K562 (cell line): ENCODE results near the gene TMC6. TPM values are rescaled to one million over a fixed set of nuclear protein-coding genes. Genes with fewer than 3 reads are reported as not detected.

Experiments used
- CREB1 ChIP-seq, 2 experiments: sonication (generic) in 1 of 2; formaldehyde crosslinking in 1 of 2; IDR thresholded peaks; 2 replicates each; pipeline versions ENCODE4 v1.6.1 to v1.8.0; 2012 to 2022; ENCODE audit warnings: inconsistent platforms in 1 of 2, mild to moderate bottlenecking in 1 of 2, missing genetic modification reagents in 1 of 2, moderate library complexity in 1 of 2
- CTBP1 ChIP-seq: fragments of 450-650 bp; IDR thresholded peaks from 2 replicates; pipeline ENCODE4 v1.6.1; 2016; ENCODE audit warnings: borderline replicate concordance
- CXXC5 ChIP-seq: fragments of 250-450 bp; sonication (Bioruptor Pico); IDR thresholded peaks from 2 replicates; pipeline ENCODE4 v1.8.0; 2022; ENCODE audit warnings: inconsistent platforms, mild to moderate bottlenecking, moderate library complexity
- ELF1 ChIP-seq: fragments of 200-800 bp; sonication (Bioruptor generic); IDR thresholded peaks from 2 replicates; pipeline ENCODE4 v1.6.1; 2016; ENCODE audit warnings: missing genetic modification characterization, missing compliant biosample characterization
- HCFC1 ChIP-seq: IDR thresholded peaks from 2 replicates; pipeline ENCODE4 v1.6.1; 2012; ENCODE audit warnings: low read depth, low read length, improper control_type of control experiment
- HEY1 ChIP-seq: fragments of 250-450 bp; sonication (Bioruptor Pico); IDR thresholded peaks from 2 replicates; pipeline ENCODE4 v1.5.0; 2020; ENCODE audit warnings: mild to moderate bottlenecking, moderate library complexity, borderline replicate concordance
- MTA3 ChIP-seq: fragments of 450-650 bp; formaldehyde crosslinking; IDR thresholded peaks from 2 replicates; pipeline ENCODE4 v1.6.1; 2017; ENCODE audit warnings: mild to moderate bottlenecking, borderline replicate concordance
- MYNN ChIP-seq, 2 experiments: sonication (generic); formaldehyde crosslinking in 1 of 2; IDR thresholded peaks; 2 replicates each; pipeline versions ENCODE4 v1.5.0 to v1.6.1; 2016 to 2020; ENCODE audit warnings: antibody characterized with exemption in 1 of 2, missing genetic modification reagents in 1 of 2
- PHF20 ChIP-seq: fragments of 450-650 bp; IDR thresholded peaks from 2 replicates; pipeline ENCODE4 v1.6.1; 2018; ENCODE audit not compliant: partially characterized antibody
- PTRF ChIP-seq: fragments of 450-650 bp; IDR thresholded peaks from 2 replicates; pipeline ENCODE4 v1.6.1; 2016; ENCODE audit warnings: mild to moderate bottlenecking, missing genetic modification characterization, missing compliant biosample characterization
- RBFOX2 ChIP-seq: fragments of 200-400 bp; formaldehyde crosslinking; IDR thresholded peaks from 2 replicates; pipeline ENCODE4 v1.6.1; 2017; ENCODE audit warnings: low read depth, mild to moderate bottlenecking, low read length, moderate library complexity
- SREBF2 ChIP-seq: sonication (generic); formaldehyde crosslinking; IDR thresholded peaks from 2 replicates; pipeline ENCODE4 v1.4.0; 2020; ENCODE audit warnings: mild to moderate bottlenecking, missing genetic modification reagents
- TEAD4 ChIP-seq, 2 experiments: sonication (generic) in 1 of 2; formaldehyde crosslinking in 1 of 2; IDR thresholded peaks; 2 replicates each; pipeline versions ENCODE4 v1.6.1 to v1.8.0; 2012 to 2022; ENCODE audit warnings: borderline replicate concordance in 1 of 2, inconsistent platforms in 1 of 2, low read length in 1 of 2, mild to moderate bottlenecking in 1 of 2, missing genetic modification reagents in 1 of 2
- THRAP3 ChIP-seq: fragments of 450-650 bp; IDR thresholded peaks from 2 replicates; pipeline ENCODE4 v1.6.1; 2016; ENCODE audit warnings: mild to moderate bottlenecking, inconsistent platforms, borderline replicate concordance
- XRCC5 ChIP-seq: fragments of 200-400 bp; formaldehyde crosslinking; IDR thresholded peaks from 2 replicates; pipeline ENCODE4 v1.6.1; 2017; ENCODE audit warnings: low read depth, mild to moderate bottlenecking, low read length
- ZFX ChIP-seq: sonication (generic); formaldehyde crosslinking; IDR thresholded peaks from 2 replicates; pipeline ENCODE4 v1.8.0; 2022; ENCODE audit warnings: mild to moderate bottlenecking, missing genetic modification reagents, moderate library complexity
- ZKSCAN1 ChIP-seq: fragments of 150-350 bp; IDR thresholded peaks from 2 replicates; pipeline ENCODE4 v1.6.1; 2016; ENCODE audit warnings: low read depth, low read length
- ZNF318 ChIP-seq, 2 experiments: fragments of 450-650 bp; IDR thresholded peaks; 2 replicates each; pipeline ENCODE4 v1.6.1; 2016; ENCODE audit warnings: mild to moderate bottlenecking in 2 of 2, borderline replicate concordance in 1 of 2, low read depth in 1 of 2, moderate library complexity in 1 of 2
- ZNF696 ChIP-seq: fragments of 250-450 bp; sonication (Bioruptor Pico); conservative IDR thresholded peaks from 2 replicates; pipeline ENCODE4 v1.4.0; 2020; ENCODE audit warnings: mild to moderate bottlenecking, moderate library complexity
- ZNF77 ChIP-seq: fragments of 250-450 bp; sonication (Bioruptor Pico); IDR thresholded peaks from 2 replicates; pipeline ENCODE4 v1.5.0; 2020
- polyA plus RNA-seq, 8 experiments: library from polyadenylated mRNA; depleted of rRNA in 4 of 8; stranded (reverse) in 5 of 8; unstranded in 3 of 8; fragments of >200 nt; fragmentation: Nextera tagmentation in 2 of 8; fragmentation: Illumina TruSeq in 1 of 8; extraction: Ambion mirVana in 2 of 8; extraction: Trizol in 1 of 8; gene quantifications; 2 replicates each; pipeline versions ENCODE4 v1.2.1 to v1.2.3, GENCODE V29; 2011 to 2014; ENCODE audit warnings: inconsistent platforms in 1 of 8, missing spikeins in 1 of 8
- total RNA-seq, 7 experiments: library from RNA; depleted of rRNA in 6 of 7; stranded (reverse); fragments of >200 nt in 6 of 7; fragmentation: Illumina TruSeq in 2 of 7; extraction: Trizol in 2 of 7; gene quantifications; 2 replicates each; pipeline versions ENCODE4 v1.2.1 to v1.2.3, GENCODE V29; 2011 to 2021; ENCODE audit warnings: low replicate concordance in 1 of 7

The TMC6 gene
- total and polyA plus RNA-seq, 9 of the 15 experiments (the other 6 are each of a cell fraction or from before 2014, with no cell fraction given) = 4.1 to 351 (median 66.9) TPM

GRCh38 chr17:78137392-78138203 lies 9.0 kb upstream of the TMC6 start (continued):
- TF ChIP-seq XRCC5 (peak; percentile 94), HEY1 (CRISPR knock-in tag) (no peak), ZNF696 (CRISPR knock-in tag) (no peak), RBFOX2 (peak; percentile 74), CXXC5 (CRISPR knock-in tag) (peak; percentile 55; the same call in 1 of the 2 replicates), TEAD4 (IDR thresholded peaks at IDR 0.05; ENCODE audit: low read length) (peak; percentile 38; the same call in 1 of the 2 replicates), TEAD4 (CRISPR knock-in tag; IDR thresholded peaks at IDR 0.05; ENCODE audit: borderline replicate concordance) (peak; percentile 61; the same call in 1 of the 2 replicates), ZKSCAN1 (no peak), PHF20 (peak; percentile 84), ELF1 (tag) (peak; percentile 52), ZNF77 (CRISPR knock-in tag) (no peak), PTRF (tag) (no peak), THRAP3 (0 out of 2 replicates have a peak, but pooled peaks have one; percentile 14), ZFX (peak; percentile 78), SREBF2 (CRISPR knock-in tag) (no peak), ZNF318 (IDR thresholded peaks at IDR 0.05; ENCODE audit: borderline replicate concordance in 1 of 2, low read depth in 1 of 2) (no peak), CTBP1 (peak; percentile 98), HCFC1 (0 out of 2 replicates have a peak, but pooled peaks have one; percentile 24), MYNN (IDR thresholded peaks at IDR 0.05) (peak; percentile 25; the same call in 1 of the 2 replicates), MYNN (CRISPR knock-in tag; IDR thresholded peaks at IDR 0.05) (no peak), MTA3 (peak; percentile 88; the same call in 1 of the 2 replicates), CREB1 (IDR thresholded peaks at IDR 0.05) (no peak), CREB1 (CRISPR knock-in tag; IDR thresholded peaks at IDR 0.05) (peak; percentile 52; the same call in 1 of the 2 replicates)
